Activated CD4-positive, alpha-beta memory T cell treated with anti-CD3 and anti-CD28 coated beads for 36 hours (primary cell): Measurements from ENCODE around the gene AIMP1. TPM values are rescaled to one million over a fixed set of nuclear protein-coding genes. Genes with fewer than 3 reads are reported as not detected.
"Not testable (repeated sequence)": the region's sequence is repeated elsewhere in the genome, so short reads cannot be mapped to it uniquely, and the experiment has no call there.

Experiments
- CTCF ChIA-PET: fragments of 350-600 bp; sonication (Branson Sonifier 250); formaldehyde crosslinking; loops from one replicate; lab custom pipeline; 2021; ENCODE audit warnings: antibody characterized with exemption, inconsistent platforms; lab: Charles Lee
- POLR2A ChIA-PET: fragments of 350-600 bp; sonication (Branson Sonifier 250); formaldehyde crosslinking; loops from one replicate; lab custom pipeline; 2021; ENCODE audit warnings: antibody characterized with exemption; lab: Charles Lee
- DNase-seq: peaks from one replicate; pipeline ENCODE4 v3.0.0-alpha.2; 2020
- H3K27ac Mint-ChIP-seq: one replicate; pipeline ENCODE4 v1.8.0; 2021; ENCODE audit warnings: mixed read lengths
- H3K27me3 Mint-ChIP-seq: one replicate; pipeline ENCODE4 v1.8.0; 2021; ENCODE audit warnings: mixed read lengths
- H3K36me3 Mint-ChIP-seq: one replicate; pipeline ENCODE4 v1.8.0; 2021; ENCODE audit warnings: mixed read lengths
- H3K4me1 Mint-ChIP-seq: one replicate; pipeline ENCODE4 v1.8.0; 2021; ENCODE audit warnings: low read depth, mixed read lengths
- H3K4me3 Mint-ChIP-seq: one replicate; pipeline ENCODE4 v1.8.0; 2021; ENCODE audit warnings: mild to moderate bottlenecking, mixed read lengths
- H3K9me3 Mint-ChIP-seq: one replicate; pipeline ENCODE4 v1.8.0; 2021; ENCODE audit warnings: mixed read lengths
- intact Hi-C: fragments of 100-400 bp; cut with micrococcal nuclease; formaldehyde crosslinking; loops from one replicate; pipeline ENCODE4 v1.15.1; 2023
- total RNA-seq, 2 experiments: library from RNA; stranded (reverse); gene quantifications; one replicate each; pipeline ENCODE4 v1.2.3, GENCODE V29; 2021

AIMP1 gene
- total RNA-seq, 2 experiments from 2014 or later, result 59.2 to 60.1 TPM

DNA sequence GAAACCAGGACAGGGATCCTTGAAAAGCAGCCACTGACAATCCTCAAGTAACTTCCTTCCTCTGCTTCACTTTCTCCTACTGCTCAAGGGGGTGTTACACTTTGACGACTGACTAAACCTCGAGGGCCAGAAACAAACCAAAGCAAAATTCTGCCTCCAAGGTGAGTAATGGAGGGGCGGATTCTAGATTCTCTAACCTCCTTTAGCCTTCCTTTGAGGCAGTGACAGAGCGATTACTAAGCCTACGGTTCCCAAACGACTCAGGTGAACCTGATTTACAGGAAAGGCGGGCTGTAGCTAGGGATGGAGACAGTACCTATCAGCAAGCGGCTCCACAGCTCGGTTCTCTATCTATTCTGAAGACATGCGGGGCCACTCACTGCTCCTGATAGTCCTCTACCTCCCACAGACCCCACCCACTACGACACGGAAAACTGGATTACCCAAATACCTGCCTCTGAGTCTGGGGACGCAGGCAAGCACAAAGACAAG, 828 bp upstream of the AIMP1 start:
- peaks cover 4% of the 10 kb centered on the region for H3K9me3 Mint-ChIP-seq
- peaks cover 6% of the 10 kb centered on the region for H3K36me3 Mint-ChIP-seq
- no peak overlapping the region for H3K27ac Mint-ChIP-seq
- H3K4me3 Mint-ChIP-seq, result no peak overlapping the region
- peaks cover 45% of the 10 kb centered on the region for H3K4me1 Mint-ChIP-seq
- POLR2A ChIA-PET, result interaction anchor here (1.2 kb wide), 1 partner anchor 14 kb away, joined by 4 read pairs; no protein-coding TSS in a partner anchor
- no peaks in the 10 kb centered on the region for H3K27me3 Mint-ChIP-seq
- CTCF ChIA-PET, result interaction anchor here (1.1 kb wide), 1 partner anchor 10 kb away, joined by 4 read pairs; no protein-coding TSS in a partner anchor
- intact Hi-C loops, result loop anchor here (2.0 to 5.0 kb wide), 3 partner anchors 607 to 1168 kb away; partner anchors contain the start of genes GSTCD, INTS12, PPA2 and TET2
- peak; percentile 68 for DNase-seq

DNA sequence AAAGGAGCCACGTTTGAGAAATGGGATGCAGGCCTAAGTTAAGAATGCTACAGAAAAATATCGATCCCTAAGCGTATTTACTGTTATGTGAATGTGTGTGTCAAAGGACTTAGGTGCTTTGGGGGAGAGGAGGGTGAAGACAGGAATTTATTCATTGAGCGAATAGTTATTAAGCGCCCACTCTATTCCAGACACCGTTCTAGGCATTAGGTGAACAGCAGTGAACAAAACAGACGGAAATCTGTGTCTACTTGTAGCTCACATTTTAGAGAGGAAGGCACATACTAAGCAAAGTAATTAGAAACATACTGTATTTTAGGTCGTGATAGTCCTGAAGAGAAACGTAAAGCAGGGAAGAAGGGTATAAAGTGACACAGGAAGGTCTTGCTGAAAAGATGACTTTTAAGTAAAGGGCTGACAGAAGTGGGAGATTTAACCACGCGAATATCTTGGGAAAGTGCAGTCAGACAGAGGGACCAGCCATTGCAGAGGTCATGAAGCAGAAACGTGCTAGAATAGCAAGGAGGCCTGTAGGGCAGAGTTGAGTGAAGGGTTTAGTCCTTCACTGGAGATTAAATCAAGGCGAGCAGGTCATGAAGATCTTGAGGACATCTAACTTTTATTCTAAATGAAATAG, 541 bp downstream of the AIMP1 start:
- peaks cover 47% of the 10 kb centered on the region for H3K4me1 Mint-ChIP-seq
- ChIA-PET CTCF (no interaction called here), POLR2A (no interaction called here)
- no peak for DNase-seq
- H3K4me3 Mint-ChIP-seq, result no peak overlapping the region
- H3K27me3 Mint-ChIP-seq, result no peaks in the 10 kb centered on the region
- intact Hi-C loops, result loop anchor here (1.0 to 5.0 kb wide), 3 partner anchors 845 to 1403 kb away; partner anchors contain the start of genes PAPSS1, PPA2 and TET2
- peaks cover 14% of the 10 kb centered on the region for H3K36me3 Mint-ChIP-seq
- H3K27ac Mint-ChIP-seq, result no peak overlapping the region
- H3K9me3 Mint-ChIP-seq, result peaks cover 4% of the 10 kb centered on the region

- Mint-ChIP-seq H3K4me1 (peaks cover 44% of the 10 kb centered on the region), H3K9me3 (peaks cover 4% of the 10 kb centered on the region), H3K36me3 (peaks cover 16% of the 10 kb centered on the region), H3K27ac (no peak overlapping the region), H3K27me3 (no peaks in the 10 kb centered on the region), H3K4me3 (no peak overlapping the region)
- ChIA-PET CTCF (no interaction called here), POLR2A (no interaction called here)
- intact Hi-C loops, result loop anchor here (5.0 kb wide), 2 partner anchors 846 to 1171 kb away; partner anchors contain the start of genes PPA2 and TET2
- no peak for DNase-seq
Observed at GRCh38 chr4:106317815-106318214, 1.5 kb downstream of the AIMP1 start.

GRCh38 chr4:106318511-106318910, 2.2 kb downstream of the AIMP1 start:
- DNase-seq, result no peak
- intact Hi-C loops, result loop anchor here (5.0 kb wide), 2 partner anchors 846 to 1171 kb away; partner anchors contain the start of genes PPA2 and TET2
- ChIA-PET POLR2A (no interaction called here), CTCF (no interaction called here)
- no peaks in the 10 kb centered on the region for H3K27me3 Mint-ChIP-seq
- no peak overlapping the region for H3K27ac Mint-ChIP-seq
- peaks cover 42% of the 10 kb centered on the region for H3K4me1 Mint-ChIP-seq
- no peak overlapping the region for H3K4me3 Mint-ChIP-seq
- peaks cover 16% of the 10 kb centered on the region for H3K36me3 Mint-ChIP-seq
- peaks cover 4% of the 10 kb centered on the region for H3K9me3 Mint-ChIP-seq

GRCh38 chr4:106320235-106320634, 3.9 kb downstream of the AIMP1 start:
- POLR2A ChIA-PET, result no interaction called here
- intact Hi-C loops, result no loop called here
- Mint-ChIP-seq H3K4me1 (peaks cover 29% of the 10 kb centered on the region), H3K36me3 (peaks cover 16% of the 10 kb centered on the region), H3K27me3 (no peaks in the 10 kb centered on the region), H3K4me3 (no peak overlapping the region), H3K9me3 (peaks cover 4% of the 10 kb centered on the region), H3K27ac (no peak overlapping the region)
- CTCF ChIA-PET, result interaction anchor here (1.4 kb wide), 2 partner anchors 8 to 17 kb away, joined by 3 to 6 read pairs; no protein-coding TSS in a partner anchor
- no peak for DNase-seq

GRCh38 chr4:106321168-106321567, 4.8 kb downstream of the AIMP1 start:
- peaks cover 16% of the 10 kb centered on the region for H3K36me3 Mint-ChIP-seq
- POLR2A ChIA-PET, H3K27ac Mint-ChIP-seq, CTCF ChIA-PET, H3K27me3 Mint-ChIP-seq, intact Hi-C loops, H3K4me3 Mint-ChIP-seq, H3K9me3 Mint-ChIP-seq, DNase-seq: not testable (repeated sequence)
- peaks cover 28% of the 10 kb centered on the region for H3K4me1 Mint-ChIP-seq

GRCh38 chr4:106321814-106322213, 5.5 kb downstream of the AIMP1 start:
- DNase-seq, POLR2A ChIA-PET, H3K4me3 Mint-ChIP-seq, intact Hi-C loops, H3K27ac Mint-ChIP-seq, H3K9me3 Mint-ChIP-seq, H3K27me3 Mint-ChIP-seq, CTCF ChIA-PET: not testable (repeated sequence)
- Mint-ChIP-seq H3K4me1 (peaks cover 28% of the 10 kb centered on the region), H3K36me3 (peaks cover 16% of the 10 kb centered on the region)

- Mint-ChIP-seq H3K4me3 (no peak overlapping the region), H3K27me3 (no peaks in the 10 kb centered on the region), H3K4me1 (peaks cover 27% of the 10 kb centered on the region), H3K36me3 (peaks cover 24% of the 10 kb centered on the region), H3K9me3 (peaks cover 4% of the 10 kb centered on the region), H3K27ac (no peak overlapping the region)
- DNase-seq, result no peak
- intact Hi-C loops, result no loop called here
- ChIA-PET POLR2A (no interaction called here), CTCF (no interaction called here)
Observed at GRCh38 chr4:106323119-106323518, 6.8 kb downstream of the AIMP1 start.

DNA sequence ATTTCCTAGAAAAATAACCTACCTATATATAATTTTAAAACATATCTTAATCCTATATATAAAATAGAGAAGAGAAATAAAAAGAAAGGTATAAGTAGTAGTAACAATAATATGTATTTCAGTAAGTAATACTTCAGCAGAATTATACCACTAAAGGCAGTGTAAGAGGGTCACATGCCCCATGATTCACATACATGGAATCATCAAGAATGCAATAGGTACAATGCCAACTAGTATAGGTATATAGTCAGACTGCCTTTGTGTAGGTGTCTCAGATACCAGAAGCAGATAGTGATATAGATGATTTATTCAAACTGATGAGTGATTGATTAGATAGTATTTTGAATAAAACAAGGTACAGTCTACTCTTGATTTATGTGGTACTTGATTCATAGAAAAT, 9.4 kb downstream of the AIMP1 start:
- H3K27me3 Mint-ChIP-seq, result no peaks in the 10 kb centered on the region
- POLR2A ChIA-PET, result no interaction called here
- peaks cover 18% of the 10 kb centered on the region for H3K4me1 Mint-ChIP-seq
- intact Hi-C loops, result no loop called here
- H3K9me3 Mint-ChIP-seq, result no peaks in the 10 kb centered on the region
- peaks cover 30% of the 10 kb centered on the region for H3K36me3 Mint-ChIP-seq
- H3K4me3 Mint-ChIP-seq, result no peak overlapping the region
- H3K27ac Mint-ChIP-seq, result no peak overlapping the region
- no peak for DNase-seq
- CTCF ChIA-PET, result no interaction called here

GRCh38 chr4:106329041-106329618, 12.8 kb downstream of the AIMP1 start:
- no peak for DNase-seq
- peaks cover 3% of the 10 kb centered on the region for H3K4me1 Mint-ChIP-seq
- H3K27me3 Mint-ChIP-seq, result no peaks in the 10 kb centered on the region
- ChIA-PET CTCF (interaction anchor here (1.0 to 1.6 kb wide), 2 partner anchors 10 to 17 kb away, joined by 3 to 6 read pairs; no protein-coding TSS in a partner anchor), POLR2A (no interaction called here)
- intact Hi-C loops, result loop anchor here (1.0 kb wide), 1 partner anchor 173 kb away; no protein-coding TSS in a partner anchor
- H3K36me3 Mint-ChIP-seq, result peaks cover 42% of the 10 kb centered on the region
- H3K9me3 Mint-ChIP-seq, result no peaks in the 10 kb centered on the region
- no peak overlapping the region for H3K4me3 Mint-ChIP-seq
- no peak overlapping the region for H3K27ac Mint-ChIP-seq

DNA sequence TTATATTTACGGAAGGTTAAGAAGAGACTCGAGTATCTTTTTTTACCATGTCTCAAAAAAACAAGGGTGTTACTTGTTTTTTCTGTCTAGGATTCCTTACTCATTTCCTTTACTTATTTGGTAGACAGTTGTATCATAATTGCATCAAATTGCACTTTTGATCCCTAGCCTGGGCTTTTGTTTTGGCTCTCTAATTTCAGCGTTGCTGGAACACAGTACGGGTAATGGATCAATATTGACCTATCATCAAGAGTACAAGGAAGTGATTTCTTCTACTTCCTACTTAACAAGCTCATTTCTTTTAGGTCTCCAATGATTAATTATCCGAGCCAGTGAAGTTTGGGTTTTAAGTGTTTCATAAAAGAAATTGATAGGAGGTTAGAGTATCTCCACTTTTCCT, 16.8 kb downstream of the AIMP1 start:
- ChIA-PET POLR2A (no interaction called here), CTCF (interaction anchor here (0.6 kb wide), 1 partner anchor 52 kb away, joined by 3 read pairs; no protein-coding TSS in a partner anchor)
- H3K36me3 Mint-ChIP-seq, result peaks cover 64% of the 10 kb centered on the region
- peaks cover 7% of the 10 kb centered on the region for H3K4me1 Mint-ChIP-seq
- peaks cover 10% of the 10 kb centered on the region for H3K9me3 Mint-ChIP-seq
- H3K4me3 Mint-ChIP-seq, result no peak overlapping the region
- H3K27me3 Mint-ChIP-seq, result no peaks in the 10 kb centered on the region
- H3K27ac Mint-ChIP-seq, result no peak overlapping the region
- DNase-seq, result no peak
- intact Hi-C loops, result no loop called here

GRCh38 chr4:106334741-106335470, 18.6 kb downstream of the AIMP1 start:
- no peak overlapping the region for H3K27ac Mint-ChIP-seq
- POLR2A ChIA-PET, result no interaction called here
- H3K36me3 Mint-ChIP-seq, result peaks cover 70% of the 10 kb centered on the region
- no peak for DNase-seq
- intact Hi-C loops, result no loop called here
- no peak overlapping the region for H3K4me3 Mint-ChIP-seq
- CTCF ChIA-PET, result no interaction called here
- H3K27me3 Mint-ChIP-seq, result no peaks in the 10 kb centered on the region
- peaks cover 16% of the 10 kb centered on the region for H3K4me1 Mint-ChIP-seq
- peaks cover 13% of the 10 kb centered on the region for H3K9me3 Mint-ChIP-seq
